ENCODE results near the gene SYT7. TPM values are rescaled to one million over a fixed set of nuclear protein-coding genes. Genes with fewer than 3 reads are reported as not detected.

The SYT7 gene
- total RNA-seq, 1 experiment from 2014 or later = 2.5 TPM

DNA sequence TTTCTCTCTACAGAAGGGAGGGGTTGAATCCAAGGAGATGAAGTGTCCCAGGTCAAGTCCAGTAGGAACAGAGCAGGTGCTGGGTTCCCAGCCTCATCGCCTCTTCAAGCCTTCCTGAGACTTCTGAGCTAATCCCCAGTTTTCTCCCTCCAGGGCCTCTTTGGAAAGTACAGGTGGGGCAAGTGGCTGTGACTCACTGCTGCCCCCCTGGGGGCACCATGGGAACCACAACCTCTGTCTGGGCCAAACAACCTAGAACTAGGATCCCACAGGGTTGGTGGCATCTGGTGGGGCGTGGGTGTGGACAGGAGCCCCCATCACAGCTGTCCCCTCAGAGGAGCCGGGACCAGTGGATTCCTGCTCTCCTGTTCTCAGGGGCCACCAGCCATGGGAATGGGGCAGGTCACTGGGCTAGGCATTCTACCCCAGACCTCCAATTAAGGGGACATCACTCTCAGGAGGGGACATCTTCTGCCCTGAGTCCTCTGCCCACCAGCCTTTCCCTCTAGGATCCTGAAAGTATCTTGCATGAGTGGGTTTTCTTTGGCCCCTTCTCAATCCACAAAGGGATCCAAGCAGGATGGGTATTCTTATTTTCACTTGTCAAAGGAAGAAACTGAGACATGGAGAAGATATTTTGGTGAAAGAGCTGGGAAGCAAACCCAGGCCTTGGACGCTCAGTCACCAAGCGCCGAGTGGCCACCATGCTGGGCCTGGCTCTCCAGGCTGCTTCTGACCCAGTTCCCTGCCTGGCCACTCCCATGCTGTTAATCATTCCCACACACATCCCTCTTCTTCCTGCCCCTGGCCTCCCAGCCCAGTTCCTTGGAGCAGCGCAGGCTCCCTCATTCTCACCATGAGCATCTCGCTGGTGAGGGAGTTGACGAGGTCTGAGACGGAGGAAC is 48.5 kb downstream of the SYT7 start:
- POLR2A ChIA-PET = interaction anchor here (0.5 kb wide), 1 partner anchor 55 kb away, joined by 7 read pairs; no protein-coding TSS in a partner anchor
- H3K27me3 ChIP-seq (ENCODE audit: control insufficient read depth, insufficient read depth, low read length) = no peaks in the 10 kb centered on the region

DNA sequence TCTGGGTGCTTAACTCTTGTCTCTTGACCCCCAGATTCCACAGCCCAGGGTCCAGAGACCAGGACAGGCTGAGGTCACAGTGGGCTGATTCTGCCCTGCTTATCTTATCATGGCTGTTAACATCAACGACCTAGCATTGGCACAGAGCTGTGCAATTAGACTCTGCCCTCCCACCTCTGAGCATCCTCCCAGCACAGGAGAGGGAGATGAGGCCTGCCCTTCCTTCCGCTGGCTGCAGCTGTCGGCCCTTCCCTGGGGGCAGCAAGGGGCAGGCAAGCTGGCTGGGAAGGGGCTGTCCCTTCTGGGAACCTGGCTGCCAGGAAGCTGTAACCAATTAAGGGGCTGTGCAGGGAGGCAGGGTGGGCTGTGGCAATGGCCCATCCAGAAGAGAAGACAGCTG is 49.8 kb downstream of the SYT7 start:
- no peaks in the 10 kb centered on the region for H3K9me3 ChIP-seq (ENCODE audit: control insufficient read depth, insufficient read depth, low read depth, low read length)
- DNase-seq (ENCODE audit: low read depth, low spot score) (no peak), ATAC-seq (no peak)
- no TSS peak for BruUV-seq (replicated peaks)
- CTCF ChIA-PET = interaction anchor here (0.6 to 2.6 kb wide), 2 partner anchors 14 to 48 kb away, joined by 8 to 12 read pairs; no protein-coding TSS in a partner anchor
- in situ Hi-C loops (cut with HindIII; ENCODE audit: low pct_unique_long_range_greater_than_20kb, low sequenced_read_pairs) (no loop called here), intact Hi-C loops (cut with micrococcal nuclease; ENCODE audit: unreplicated experiment) (no loop called here)
- no peaks in the 10 kb centered on the region for H3K36me3 ChIP-seq (ENCODE audit: control insufficient read depth, insufficient read depth, low read length)
- H3K27ac ChIP-seq (ENCODE audit: low read length) = no peak overlapping the region
- no peaks in the 10 kb centered on the region for H3K27me3 ChIP-seq (ENCODE audit: control insufficient read depth, insufficient read depth, low read length)
- POLR2A ChIA-PET = no interaction called here
- no peak overlapping the region for H3K4me3 ChIP-seq (ENCODE audit: low read depth in 2 of 2, low read length in 2 of 2)
- TF ChIP-seq SIN3A (IDR thresholded peaks at IDR 0.05; ENCODE audit: borderline replicate concordance, insufficient read depth, low read depth, low read length) (no peak), TCF7L2 (IDR thresholded peaks at IDR 0.05; ENCODE audit: low read depth, low read length) (no peak), POLR2AphosphoS5 (IDR thresholded peaks at IDR 0.05; ENCODE audit: low read depth, low read length) (no peak)
- TF ChIP-seq, protein P1, sequence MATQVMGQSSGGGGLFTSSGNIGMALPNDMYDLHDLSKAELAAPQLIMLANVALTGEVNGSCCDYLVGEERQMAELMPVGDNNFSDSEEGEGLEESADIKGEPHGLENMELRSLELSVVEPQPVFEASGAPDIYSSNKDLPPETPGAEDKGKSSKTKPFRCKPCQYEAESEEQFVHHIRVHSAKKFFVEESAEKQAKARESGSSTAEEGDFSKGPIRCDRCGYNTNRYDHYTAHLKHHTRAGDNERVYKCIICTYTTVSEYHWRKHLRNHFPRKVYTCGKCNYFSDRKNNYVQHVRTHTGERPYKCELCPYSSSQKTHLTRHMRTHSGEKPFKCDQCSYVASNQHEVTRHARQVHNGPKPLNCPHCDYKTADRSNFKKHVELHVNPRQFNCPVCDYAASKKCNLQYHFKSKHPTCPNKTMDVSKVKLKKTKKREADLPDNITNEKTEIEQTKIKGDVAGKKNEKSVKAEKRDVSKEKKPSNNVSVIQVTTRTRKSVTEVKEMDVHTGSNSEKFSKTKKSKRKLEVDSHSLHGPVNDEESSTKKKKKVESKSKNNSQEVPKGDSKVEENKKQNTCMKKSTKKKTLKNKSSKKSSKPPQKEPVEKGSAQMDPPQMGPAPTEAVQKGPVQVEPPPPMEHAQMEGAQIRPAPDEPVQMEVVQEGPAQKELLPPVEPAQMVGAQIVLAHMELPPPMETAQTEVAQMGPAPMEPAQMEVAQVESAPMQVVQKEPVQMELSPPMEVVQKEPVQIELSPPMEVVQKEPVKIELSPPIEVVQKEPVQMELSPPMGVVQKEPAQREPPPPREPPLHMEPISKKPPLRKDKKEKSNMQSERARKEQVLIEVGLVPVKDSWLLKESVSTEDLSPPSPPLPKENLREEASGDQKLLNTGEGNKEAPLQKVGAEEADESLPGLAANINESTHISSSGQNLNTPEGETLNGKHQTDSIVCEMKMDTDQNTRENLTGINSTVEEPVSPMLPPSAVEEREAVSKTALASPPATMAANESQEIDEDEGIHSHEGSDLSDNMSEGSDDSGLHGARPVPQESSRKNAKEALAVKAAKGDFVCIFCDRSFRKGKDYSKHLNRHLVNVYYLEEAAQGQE (IDR thresholded peaks at IDR 0.05; ENCODE audit: insufficient read depth in 1 of 2, low read depth in 2 of 2, low read length in 1 of 2) = no peak
- TF ChIP-seq, protein P2, sequence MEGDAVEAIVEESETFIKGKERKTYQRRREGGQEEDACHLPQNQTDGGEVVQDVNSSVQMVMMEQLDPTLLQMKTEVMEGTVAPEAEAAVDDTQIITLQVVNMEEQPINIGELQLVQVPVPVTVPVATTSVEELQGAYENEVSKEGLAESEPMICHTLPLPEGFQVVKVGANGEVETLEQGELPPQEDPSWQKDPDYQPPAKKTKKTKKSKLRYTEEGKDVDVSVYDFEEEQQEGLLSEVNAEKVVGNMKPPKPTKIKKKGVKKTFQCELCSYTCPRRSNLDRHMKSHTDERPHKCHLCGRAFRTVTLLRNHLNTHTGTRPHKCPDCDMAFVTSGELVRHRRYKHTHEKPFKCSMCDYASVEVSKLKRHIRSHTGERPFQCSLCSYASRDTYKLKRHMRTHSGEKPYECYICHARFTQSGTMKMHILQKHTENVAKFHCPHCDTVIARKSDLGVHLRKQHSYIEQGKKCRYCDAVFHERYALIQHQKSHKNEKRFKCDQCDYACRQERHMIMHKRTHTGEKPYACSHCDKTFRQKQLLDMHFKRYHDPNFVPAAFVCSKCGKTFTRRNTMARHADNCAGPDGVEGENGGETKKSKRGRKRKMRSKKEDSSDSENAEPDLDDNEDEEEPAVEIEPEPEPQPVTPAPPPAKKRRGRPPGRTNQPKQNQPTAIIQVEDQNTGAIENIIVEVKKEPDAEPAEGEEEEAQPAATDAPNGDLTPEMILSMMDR (IDR thresholded peaks at IDR 0.05) = no peak
- no peaks in the 10 kb centered on the region for H3K4me1 ChIP-seq (ENCODE audit: control insufficient read depth, insufficient read depth, low read length)

More for the DNA sequence above, 48.5 kb downstream of the SYT7 start:
- DNase-seq (ENCODE audit: low read depth, low spot score) = peak; percentile 33
- TF ChIP-seq, protein P1 (IDR thresholded peaks at IDR 0.05; ENCODE audit: insufficient read depth in 1 of 2, low read depth in 2 of 2, low read length in 1 of 2) = no peak
- TF ChIP-seq SIN3A (IDR thresholded peaks at IDR 0.05; ENCODE audit: borderline replicate concordance, insufficient read depth, low read depth, low read length) (no peak), POLR2AphosphoS5 (IDR thresholded peaks at IDR 0.05; ENCODE audit: low read depth, low read length) (no peak)
- TF ChIP-seq, protein P2 (IDR thresholded peaks at IDR 0.05) = peak; percentile 96
- in situ Hi-C loops (cut with HindIII; ENCODE audit: low pct_unique_long_range_greater_than_20kb, low sequenced_read_pairs) = no loop called here
- CTCF ChIA-PET = interaction anchor here (0.7 to 2.6 kb wide), 3 partner anchors 11 to 205 kb away, joined by 8 to 19 read pairs (median 9); no protein-coding TSS in a partner anchor
- Histone ChIP-seq H3K4me1 (ENCODE audit: control insufficient read depth, insufficient read depth, low read length) (no peaks in the 10 kb centered on the region), H3K9me3 (ENCODE audit: control insufficient read depth, insufficient read depth, low read depth, low read length) (no peaks in the 10 kb centered on the region), H3K4me3 (ENCODE audit: low read depth in 2 of 2, low read length in 2 of 2) (no peak overlapping the region), H3K36me3 (ENCODE audit: control insufficient read depth, insufficient read depth, low read length) (no peaks in the 10 kb centered on the region), H3K27ac (ENCODE audit: low read length) (no peak overlapping the region)
- intact Hi-C loops (cut with micrococcal nuclease; ENCODE audit: unreplicated experiment) = no loop called here
- no TSS peak for BruUV-seq (replicated peaks)
- ATAC-seq = peak; percentile 73
